Kidney glomerular epithelial cell (primary cell): ENCODE data around the gene IL4R.
"Not testable (repeated sequence)": the region's sequence is repeated elsewhere in the genome, so short reads cannot be mapped to it uniquely, and the experiment has no call there.

Experiments used
- DNase-seq: peaks from one replicate; lab custom pipeline; 2025; lab: John Stamatoyannopoulos, UW

Gene IL4R

DNA sequence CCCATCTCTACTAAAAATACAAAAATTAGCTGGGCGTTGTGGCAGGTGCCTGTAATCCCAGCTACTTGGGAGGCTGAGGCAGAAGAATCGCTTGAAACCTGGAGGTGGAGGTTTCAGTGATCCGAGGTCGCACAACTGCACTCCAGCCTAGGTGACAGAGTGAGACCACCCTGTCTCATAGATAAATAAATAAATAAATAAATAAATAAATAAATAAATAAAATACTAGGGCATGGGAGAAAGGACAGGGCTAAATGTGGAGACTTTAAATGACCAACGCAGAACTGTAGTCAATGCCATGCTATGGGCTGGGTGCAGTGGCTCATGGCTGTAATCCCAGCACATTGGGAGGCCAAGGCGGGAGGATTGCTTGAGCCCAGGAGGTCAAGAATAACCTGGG, 25.5 kb upstream of the IL4R start:
- DNase-seq, result not testable (repeated sequence)

DNA sequence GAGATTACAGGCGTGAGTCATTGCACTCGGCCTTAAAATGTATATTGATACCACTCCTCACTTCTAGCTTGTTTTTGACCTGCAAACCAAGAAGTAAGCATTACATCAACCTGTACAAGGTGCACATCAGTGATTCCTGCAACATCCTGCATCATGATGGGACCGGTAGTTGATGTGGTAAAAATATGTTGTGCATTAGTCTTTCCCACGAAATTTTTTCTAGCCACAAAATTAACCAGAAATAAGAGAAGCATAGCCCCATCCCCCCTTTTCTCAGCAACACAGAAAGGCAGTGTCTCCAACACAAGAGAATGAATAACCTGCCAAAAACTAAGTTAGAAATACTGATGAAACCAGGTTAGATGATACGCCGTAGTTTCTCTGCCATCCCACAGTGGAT, 24.1 kb upstream of the IL4R start:
- no peak for DNase-seq

DNA sequence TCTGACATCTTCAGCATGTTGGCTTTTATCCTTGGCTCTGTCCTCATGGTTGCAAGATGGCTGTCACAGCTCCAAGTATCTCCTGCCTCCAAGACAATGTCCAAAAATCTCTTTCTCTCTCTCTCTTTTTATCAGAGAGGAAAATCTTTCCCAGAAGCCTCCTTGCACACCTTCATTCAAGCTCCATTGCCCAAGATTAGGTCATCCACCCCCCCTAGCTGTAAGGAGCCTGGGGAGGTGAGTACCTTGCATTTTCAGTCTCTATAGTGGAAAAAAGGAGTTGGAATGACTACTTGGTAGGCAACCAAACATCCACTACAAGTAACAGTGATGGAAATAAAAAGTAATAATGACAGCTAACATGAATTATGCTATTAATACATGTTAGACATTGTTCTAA, 23.2 kb upstream of the IL4R start:
- peak; percentile 43 for DNase-seq

DNA sequence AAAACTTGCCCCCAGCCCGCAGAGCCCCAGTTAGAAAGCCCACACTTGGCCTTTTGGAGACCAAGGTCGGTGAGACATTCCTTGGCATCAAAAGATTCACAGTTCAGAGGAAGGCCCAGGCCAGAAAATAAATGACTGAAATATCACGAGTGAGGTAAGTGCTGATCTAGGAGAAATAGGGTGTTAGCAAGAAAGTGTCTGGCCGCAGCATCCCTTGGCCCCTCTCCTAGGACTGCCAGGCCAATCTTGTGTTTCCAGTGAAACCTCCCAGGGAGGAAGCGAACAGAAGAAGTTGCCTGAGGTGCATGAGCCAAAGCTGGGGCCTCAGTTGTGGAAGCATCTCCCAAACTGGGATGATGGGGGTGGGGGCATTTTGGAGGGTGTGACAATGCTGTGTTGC, 22.7 kb upstream of the IL4R start:
- no peak for DNase-seq

DNA sequence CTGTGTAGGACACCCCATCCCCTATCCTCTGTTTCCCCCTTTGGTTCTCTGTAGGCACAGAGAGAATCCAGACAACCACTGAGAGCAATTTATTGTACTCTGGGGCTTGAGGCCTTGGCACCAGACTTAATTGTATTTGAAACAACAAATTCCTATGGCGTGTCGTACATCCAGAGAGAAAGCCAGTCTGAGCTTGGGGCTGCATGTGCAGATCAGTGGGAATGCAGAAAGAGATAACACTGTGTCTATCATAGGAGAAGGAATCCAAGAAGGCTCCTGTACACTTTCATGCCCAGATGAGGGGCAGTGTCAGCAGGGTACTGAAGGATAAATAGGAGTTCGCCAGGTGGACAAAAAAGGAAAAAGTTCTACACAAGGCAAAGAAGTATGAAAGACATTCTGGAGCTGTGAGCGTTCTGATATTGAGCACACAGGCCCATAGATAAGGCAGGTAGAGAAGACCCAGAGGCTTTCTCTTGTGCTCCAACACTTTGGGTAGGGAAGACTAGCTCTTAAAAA, 22.0 kb upstream of the IL4R start:
- DNase-seq, result no peak

DNA sequence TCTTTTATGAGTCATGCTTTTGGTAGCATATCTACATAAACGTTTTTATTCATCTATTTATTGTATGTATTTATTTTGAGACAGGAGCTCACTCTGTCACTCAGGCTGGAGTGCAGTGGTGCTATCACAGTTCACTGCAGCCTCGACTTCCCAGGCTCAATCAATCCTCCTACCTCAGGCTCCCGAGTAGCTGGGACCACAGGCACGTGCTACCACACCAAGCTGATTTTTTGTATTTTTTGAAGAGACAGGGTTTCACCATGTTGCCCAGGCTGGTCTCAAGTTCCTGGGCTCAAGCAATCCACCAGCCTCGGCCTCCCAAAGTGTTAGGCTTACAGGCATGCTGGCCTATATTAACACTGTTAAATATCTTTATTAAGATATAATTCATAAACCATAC, 20.4 kb upstream of the IL4R start:
- no peak for DNase-seq

DNA sequence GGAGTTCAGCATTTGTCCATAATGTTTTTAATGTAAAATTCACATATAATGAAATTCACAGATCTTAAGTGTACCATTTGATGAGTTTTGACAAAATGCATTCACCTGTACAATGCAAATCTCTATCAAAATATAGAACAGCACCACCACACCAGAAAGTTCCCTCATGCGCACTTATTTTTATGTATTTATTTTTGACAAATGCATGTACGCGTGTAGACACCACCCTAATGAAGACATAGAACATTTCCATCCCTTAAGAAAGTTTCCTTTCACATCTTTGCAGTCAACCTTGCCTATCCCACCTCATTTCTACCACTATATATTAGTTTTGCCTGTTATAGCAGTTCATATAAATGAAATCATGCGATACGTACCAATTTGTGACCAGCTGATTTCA, 15.6 kb upstream of the IL4R start:
- no peak for DNase-seq

DNA sequence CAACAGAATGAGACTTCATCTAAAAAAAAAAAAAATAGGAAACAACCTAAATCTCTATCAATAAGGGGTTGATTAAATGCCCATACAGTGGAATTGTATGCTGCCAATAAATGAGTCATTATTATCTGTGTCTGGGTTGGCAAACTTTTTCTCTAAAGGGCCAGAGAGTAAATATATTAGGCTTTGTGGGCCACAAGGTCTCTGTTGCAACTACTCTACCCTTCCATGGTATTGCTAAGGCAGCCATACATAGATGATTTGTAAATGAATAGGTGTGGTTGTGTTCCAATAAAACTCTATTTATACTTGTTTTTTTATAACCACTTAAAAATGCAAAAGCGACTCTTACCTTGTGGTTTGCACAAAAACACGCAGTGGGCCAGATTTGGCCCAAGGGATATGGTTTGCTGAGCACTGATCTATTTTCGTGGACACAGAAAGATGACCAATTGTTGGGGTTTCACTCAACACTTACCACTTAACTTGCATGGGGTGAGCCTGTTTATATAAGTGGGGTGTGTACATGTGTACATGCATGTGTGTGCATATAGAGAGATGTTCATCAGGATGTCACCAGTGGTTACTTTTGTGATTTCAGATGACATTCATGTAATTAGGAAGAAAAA, 12.4 kb upstream of the IL4R start:
- DNase-seq, result no peak

DNA sequence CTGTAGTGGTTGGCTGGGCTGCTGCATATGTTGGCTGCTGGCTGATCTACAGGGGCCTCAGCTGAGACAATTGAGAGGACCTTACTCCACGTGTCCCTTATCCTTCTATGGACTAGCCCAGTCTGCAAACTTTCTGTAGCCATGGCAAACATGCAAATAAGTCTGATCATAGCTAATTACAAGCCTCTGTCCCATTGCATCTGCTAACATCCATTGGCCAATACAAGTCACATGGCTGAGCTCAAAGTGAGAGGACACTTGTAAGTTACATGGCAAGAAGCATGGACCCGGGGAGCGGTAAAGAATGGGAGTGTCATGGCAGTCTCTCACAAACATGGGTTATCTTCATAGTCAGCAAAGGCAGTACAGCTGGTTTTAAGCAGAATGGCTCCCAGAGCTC, 11.6 kb upstream of the IL4R start:
- DNase-seq, result no peak

DNA sequence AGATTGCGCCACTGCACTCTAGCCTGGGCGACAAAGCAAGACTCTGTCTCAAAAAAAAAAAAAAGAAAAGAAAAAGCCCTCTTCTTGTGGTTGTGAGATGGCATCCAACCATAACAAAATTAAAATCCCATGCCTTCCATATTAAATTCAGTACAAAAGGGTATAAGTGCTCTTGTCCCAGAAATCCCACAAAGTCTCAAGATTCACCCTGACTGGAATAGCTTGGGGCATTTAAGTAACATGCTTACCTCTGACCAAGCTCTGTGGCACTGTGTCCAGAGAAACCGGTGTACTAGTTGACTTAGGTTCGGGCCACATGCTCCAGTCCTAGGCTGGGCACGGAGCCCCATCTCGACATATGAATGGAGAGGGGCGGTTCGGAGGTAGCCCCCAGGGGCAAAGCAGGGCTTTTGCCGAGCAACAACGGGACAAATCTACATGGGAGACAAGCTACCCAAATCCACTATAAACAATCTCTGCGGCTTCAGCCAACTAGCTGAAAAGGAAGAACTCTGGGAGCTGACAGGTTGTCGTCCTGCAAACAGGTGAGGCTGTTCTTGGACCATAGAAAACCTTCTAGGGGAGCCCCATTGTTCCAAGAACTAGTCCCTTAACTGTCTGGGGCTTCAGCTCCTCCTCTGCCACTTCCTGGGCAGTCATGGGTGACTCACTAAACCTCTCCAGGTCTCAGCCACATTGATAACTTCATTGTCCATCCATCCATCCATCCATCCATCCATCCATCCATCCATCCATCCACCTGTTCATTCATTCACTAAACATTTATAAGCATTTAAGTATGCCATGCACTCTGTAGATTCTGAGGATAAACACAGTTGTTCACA, 10.3 kb upstream of the IL4R start:
- DNase-seq, result no peak

DNA sequence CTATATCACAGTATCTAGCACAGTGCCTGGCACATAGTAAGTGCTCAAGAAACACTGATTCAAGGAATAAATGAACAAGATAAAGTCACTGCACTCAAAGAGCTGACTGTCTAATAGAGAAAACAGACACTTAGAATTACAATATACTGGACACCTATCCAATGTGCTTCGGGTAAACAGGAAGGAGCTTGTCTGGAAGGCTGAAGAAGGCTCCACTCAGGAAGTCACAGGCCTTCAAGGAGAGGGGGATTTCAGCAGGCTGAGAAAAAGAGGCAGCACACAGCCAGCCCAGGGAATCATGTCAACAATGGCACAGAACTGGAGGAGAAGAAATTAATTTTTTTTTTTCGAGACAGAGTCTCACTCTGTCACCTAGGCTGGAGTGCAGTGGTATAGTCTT, 9.7 kb upstream of the IL4R start:
- no peak for DNase-seq

DNA sequence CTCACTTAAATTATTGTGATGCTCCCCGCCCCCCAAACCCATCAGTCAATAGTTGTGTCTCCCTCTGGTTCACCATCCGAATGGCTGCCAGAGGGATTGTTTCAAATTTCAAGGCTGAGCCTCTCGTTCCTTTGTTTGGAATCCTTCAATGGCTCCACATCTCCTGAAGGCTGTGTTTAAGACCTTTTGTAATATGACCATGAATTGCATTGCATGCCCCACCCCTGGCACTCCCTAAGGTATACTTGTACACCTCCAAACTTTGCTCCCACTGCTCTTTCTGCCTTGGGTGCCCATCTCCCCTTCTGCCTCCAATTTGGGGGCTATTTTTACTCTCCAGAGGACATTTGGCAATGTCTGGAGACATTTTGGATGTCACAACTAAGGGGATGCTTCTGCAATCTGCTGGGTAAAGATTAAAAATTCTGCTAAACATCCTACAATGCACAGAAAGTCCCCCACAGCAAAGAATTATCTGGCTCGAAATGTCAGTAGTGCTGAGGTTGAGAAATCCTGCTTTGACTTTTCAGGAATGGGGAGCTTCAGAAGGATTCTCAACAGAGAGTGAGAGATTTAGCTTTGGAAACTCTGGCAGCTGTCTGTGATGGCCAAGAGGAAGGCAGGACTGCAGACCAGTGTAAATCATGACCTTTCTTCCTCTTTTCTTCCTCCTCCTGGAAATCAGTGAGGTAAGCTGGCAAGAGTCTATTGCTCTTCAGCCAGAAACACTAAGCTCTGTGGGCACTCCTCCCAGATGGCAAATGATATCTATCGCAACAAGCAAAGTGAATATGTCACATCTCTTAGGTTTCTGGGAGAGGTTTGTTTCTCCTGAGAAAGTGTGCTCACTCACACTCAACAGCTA, 8.7 kb upstream of the IL4R start:
- no peak for DNase-seq

DNA sequence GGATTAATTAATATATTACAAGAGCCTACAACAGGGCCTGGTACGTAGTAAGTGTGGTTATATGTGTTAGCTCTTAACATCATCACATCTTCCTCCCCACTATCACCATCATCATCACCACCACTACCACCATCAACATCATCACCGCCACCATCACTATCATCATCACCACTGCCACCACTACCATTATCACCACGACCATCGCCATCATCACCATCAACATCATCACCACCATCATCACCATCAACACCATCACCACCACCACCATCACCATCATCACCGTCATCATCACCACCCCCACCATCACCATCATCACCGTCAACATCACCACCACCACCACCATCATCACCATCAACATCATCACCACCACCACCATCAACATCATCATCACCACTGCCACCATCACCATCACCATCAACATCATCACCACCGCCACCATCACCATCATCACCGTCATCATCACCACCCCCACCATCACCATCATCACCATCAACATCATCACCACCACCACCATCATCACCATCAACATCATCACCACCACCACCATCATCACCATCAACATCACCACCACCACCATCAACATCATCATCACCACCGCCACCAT, 7.8 kb upstream of the IL4R start:
- DNase-seq, result no peak

DNA sequence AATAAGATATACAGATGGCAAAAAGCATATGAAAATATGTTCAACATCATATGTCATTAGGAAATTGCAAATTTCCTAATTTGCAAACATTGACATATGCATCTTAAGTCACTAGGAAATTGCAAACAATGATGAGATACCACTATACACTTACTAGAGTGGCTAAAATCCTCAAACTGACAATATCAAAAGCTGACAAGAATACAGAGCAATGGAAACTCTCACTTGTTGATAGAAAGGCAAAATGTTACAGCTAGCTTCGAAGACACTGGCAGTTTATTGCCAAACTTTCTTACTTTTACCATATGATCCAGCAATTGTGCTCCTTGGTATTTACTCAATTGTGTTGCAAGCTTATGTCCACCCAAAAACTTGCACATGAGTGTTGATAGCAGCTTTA, 5.0 kb upstream of the IL4R start:
- DNase-seq, result no peak

DNA sequence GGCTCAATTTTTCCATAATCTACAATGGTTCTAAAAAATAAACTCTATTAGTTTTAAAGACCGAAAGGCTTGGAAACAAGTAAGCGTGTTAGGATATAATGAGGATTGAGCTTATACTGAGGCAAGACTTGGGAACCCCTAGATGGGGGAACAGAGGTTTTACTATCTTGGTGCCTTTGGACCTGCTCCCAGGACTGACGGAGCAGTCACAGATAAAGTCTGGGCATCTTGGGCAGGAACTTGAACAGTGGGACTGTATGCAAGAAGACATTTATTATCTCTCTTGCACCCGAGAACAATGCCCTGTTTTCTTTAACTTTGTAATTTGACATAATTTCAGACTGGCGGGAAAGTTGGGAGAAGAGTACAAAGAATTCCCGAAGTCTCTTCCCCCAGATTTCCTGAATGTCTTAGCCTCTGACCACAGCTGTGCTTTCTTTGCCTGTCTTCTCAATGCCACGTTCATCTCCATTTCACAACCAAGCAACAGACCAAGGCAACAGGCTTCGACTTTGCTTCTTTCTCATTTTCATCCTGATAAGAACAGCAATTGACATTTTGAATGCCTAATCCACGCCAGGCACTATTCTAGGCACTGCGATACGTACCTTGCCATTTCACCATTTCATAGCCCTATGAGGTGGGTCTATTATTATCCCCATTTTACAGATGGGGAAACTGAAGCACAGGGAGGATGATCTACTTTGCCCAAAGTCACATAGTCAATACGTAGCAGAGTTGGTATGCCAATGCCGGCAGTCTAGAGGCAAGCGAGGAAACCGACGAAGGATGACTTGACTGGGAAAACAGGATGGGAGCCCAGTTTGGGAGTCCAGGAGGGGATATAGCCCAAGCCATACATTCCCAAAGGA, 3.0 kb upstream of the IL4R start:
- DNase-seq, result no peak

DNA sequence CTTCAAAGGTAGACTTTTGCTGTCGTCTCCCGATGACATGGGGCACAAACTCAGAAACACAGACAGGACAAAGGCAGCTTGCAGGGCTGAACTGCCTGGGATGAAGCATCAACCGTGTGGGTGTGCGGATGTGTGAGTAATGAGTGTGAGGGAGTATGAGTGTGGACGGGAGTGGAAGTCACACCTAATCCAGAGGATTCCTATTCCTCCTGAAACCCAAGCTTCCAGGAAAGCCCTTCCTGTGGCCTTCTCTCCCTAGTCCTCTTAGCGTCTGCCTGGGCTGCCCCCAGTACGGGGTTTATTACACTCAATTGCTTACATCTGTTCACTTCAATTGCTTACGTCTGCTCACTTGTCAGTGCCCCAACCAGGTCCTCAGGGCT, 2.3 kb upstream of the IL4R start:
- peak; percentile 14 for DNase-seq

DNA sequence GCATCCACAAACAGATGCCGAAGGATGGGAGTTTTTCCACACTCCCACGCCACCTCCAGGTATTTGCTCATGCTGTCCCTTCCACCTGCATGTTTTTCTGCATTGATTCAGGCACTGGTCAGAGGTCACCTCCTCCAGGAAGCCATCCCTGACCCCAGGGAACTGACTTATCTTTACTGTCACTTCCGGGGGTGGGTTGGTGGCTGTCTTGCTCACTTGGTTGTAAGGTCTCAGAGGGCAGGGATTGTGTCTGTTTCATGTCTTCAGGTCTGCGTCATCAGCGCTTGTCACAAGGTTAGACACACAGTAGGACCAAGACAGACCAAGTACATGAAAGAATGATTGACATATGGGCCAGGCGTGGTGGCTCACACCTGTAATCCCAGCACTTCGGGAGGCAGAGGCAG, 1.9 kb upstream of the IL4R start:
- DNase-seq, result no peak

DNA sequence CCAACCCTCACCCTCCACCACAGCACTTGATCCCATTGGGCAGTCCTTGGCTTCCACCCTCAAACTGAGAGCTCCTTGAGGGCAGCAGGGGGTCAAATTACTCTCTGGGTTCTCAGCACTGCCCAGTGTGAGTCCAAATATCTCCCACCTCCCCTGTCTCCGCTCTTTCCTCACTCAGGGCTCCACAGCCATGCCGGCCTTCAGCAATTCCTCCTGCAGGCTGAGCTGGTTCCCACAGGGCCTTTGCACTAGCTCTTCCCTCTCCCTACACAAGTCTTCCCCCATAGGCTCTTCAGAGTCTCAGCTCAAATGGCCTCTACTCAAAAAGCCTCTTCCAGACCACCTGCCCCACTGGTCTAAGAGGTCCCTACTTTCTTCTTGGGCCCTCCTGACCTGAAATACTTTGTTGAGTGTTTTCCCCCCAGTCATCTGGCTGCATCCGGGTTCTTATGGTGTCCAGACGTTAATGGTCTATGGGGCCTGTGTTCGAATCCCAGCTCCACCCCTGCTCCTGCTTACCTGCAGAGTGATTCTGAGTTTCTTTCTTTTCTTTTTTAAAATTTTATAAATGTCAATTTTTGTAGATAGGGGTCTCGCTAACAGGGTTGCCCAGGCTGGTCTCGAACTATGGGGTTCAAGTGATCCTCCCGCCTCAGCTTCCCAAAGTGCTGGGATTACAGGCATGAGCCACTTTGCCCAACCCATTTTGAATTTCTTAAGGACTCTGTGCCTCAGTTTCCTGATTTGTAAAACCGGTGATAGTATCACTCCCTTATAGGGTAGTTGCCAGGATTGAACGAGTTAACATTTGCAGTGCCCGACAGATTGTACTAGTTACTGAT, 973 bp upstream of the IL4R start:
- DNase-seq, result no peak

DNA sequence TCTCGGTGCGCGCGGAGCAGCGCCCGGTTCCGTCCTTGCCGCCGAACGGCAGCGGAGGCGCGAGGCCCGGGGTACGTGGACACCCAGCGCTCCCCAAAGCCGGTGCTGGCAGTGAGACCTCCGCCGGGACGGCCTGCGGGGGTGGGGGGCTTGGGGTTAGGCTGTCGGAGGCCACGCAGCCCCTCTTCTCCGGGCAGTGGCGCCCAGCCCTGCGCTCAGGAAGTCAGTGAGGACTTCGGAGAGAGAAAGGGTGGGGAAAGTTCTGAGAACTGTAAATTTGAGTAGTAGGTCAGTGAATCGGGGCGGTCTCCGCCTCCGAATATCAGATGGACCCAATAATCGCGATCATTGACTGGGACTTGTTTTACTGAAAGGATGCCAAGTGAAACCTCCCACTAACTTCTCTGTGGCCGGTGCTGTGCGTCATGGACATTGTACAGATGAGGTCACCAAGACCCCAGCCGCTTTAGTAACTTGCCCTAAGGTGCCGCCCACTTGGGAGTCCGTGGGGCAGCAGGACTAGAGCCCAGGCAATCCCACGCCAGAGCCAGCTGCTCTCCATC, 468 bp downstream of the IL4R start:
- peak; percentile 81 for DNase-seq

DNA sequence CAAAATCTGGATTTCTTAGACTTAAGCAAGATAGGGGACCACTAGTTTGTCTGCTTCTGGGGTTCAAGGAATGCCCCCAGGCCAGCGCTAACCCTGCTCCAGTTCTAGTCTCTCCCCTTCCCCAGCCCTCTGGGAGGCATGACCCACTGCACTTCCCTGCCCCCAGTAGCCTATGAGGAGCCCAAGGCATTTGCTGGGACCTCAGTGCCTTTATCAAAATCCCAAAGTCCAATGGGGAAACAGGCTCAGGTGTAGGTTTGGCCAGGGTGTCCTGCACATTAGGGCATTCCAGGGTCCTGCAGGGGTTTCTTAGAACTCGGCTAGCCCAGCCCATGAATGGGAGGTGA, 1.2 kb downstream of the IL4R start:
- DNase-seq, result no peak
